Measurements from ENCODE around the gene DHX35.

DNA sequence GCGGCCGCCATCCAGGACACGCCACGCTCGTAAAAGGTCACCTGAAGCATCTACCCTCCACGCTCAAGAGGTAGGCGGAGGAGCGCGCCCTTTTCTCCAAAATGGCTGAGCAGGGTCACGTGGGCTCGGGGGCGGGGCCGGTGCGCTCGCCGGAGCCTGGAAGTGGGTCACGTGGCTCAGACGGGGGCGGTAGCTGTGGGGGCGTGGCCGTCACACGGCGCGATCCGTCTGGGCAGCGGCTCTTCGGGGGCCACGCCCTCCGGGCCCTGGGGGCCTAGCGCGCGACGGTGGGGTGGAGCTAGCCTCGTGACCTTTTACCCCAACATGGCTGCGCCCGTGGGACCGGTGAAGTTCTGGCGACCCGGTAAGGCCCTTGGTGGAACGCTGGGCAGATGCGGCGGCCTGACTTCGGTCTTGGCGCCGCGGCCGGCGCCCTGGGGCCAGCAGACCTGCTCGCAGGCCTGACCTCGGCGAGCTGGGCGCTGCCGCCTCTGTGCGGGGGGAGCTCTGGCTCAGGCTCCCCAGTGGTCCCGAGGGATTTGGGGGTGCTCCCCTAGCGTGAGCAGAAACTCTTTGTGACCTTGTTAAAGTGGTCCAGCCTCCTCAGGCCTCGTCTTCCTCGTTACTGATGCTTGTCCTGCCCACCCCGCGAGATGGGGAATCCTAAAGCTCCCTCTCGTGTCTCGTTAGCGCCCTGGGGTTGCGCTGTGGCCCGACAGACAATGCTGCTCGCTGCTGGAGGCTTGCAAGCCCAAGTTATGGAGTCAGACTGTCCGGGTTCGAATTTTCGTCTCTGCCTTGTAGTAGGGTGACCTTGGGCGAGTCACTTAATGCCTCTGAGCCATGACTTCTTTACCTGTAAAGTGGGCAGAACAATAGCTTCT, at the start of gene DHX35:
- TF ChIP-seq RAD21 (IDR thresholded peaks at IDR 0.05 in 1 of 2, conservative IDR thresholded peaks at IDR 0.05 in 1 of 2; ENCODE audit: low read depth in 2 of 2, low read length in 2 of 2): no peak
- TF ChIP-seq EZH2 (IDR thresholded peaks at IDR 0.05; ENCODE audit: low read depth, low read length, severe bottlenecking): no peak
- TF ChIP-seq, protein P1, sequence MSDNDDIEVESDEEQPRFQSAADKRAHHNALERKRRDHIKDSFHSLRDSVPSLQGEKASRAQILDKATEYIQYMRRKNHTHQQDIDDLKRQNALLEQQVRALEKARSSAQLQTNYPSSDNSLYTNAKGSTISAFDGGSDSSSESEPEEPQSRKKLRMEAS (IDR thresholded peaks at IDR 0.05): peak; percentile 94
- TF ChIP-seq, protein P2, sequence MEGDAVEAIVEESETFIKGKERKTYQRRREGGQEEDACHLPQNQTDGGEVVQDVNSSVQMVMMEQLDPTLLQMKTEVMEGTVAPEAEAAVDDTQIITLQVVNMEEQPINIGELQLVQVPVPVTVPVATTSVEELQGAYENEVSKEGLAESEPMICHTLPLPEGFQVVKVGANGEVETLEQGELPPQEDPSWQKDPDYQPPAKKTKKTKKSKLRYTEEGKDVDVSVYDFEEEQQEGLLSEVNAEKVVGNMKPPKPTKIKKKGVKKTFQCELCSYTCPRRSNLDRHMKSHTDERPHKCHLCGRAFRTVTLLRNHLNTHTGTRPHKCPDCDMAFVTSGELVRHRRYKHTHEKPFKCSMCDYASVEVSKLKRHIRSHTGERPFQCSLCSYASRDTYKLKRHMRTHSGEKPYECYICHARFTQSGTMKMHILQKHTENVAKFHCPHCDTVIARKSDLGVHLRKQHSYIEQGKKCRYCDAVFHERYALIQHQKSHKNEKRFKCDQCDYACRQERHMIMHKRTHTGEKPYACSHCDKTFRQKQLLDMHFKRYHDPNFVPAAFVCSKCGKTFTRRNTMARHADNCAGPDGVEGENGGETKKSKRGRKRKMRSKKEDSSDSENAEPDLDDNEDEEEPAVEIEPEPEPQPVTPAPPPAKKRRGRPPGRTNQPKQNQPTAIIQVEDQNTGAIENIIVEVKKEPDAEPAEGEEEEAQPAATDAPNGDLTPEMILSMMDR (IDR thresholded peaks at IDR 0.05; ENCODE audit: control extremely low read depth in 1 of 3, insufficient read depth in 1 of 3, low read depth in 1 of 3, low read length in 3 of 3): no peak
- peak; percentile 80 for TF ChIP-seq TBP (IDR thresholded peaks at IDR 0.05; ENCODE audit: low read depth, low read length)
- TF ChIP-seq POLR2A (IDR thresholded peaks at IDR 0.05; ENCODE audit: control extremely low read depth in 1 of 2, low read depth in 2 of 2, low read length in 2 of 2): peak; percentile 91 to 94
- TF ChIP-seq TAF7 (optimal IDR thresholded peaks at IDR 0.05; ENCODE audit: borderline replicate concordance, low read depth, low read length): peak; percentile 74
- TF ChIP-seq EP300 (IDR thresholded peaks at IDR 0.05; ENCODE audit: borderline replicate concordance in 1 of 2, low read depth in 2 of 2, low read length in 2 of 2): no peak
- TF ChIP-seq CHD2 (IDR thresholded peaks at IDR 0.05; ENCODE audit: low read length): peak; percentile 7; the same call in 1 of the 2 replicates
- TF ChIP-seq SP2 (IDR thresholded peaks at IDR 0.05; ENCODE audit: low read length): no peak
